Trophoblast cell (in vitro differentiated cells and primary cell): ENCODE data around the gene SMC3.

Experiments used
- DNase-seq, 2 donors: peaks; one replicate each; pipeline ENCODE4 v3.0.0-alpha.2; 2016
- H2AFZ ChIP-seq: 2 replicates; pipeline ENCODE4 v1.6.1; 2013; ENCODE audit warnings: low read length, moderate library complexity, mild to moderate bottlenecking; ENCODE audit not compliant: insufficient read depth, poor library complexity
- H2AK5ac ChIP-seq: 2 replicates; pipeline ENCODE4 v1.6.1; 2013; ENCODE audit warnings: mild to moderate bottlenecking, low read length
- H2BK120ac ChIP-seq: 2 replicates; pipeline ENCODE4 v1.6.1; 2013; ENCODE audit warnings: low read length, mild to moderate bottlenecking, moderate library complexity; ENCODE audit not compliant: insufficient read depth, poor library complexity
- H2BK12ac ChIP-seq: 2 replicates; pipeline ENCODE4 v1.6.1; 2013; ENCODE audit warnings: mild to moderate bottlenecking, low read length, moderate library complexity
- H2BK5ac ChIP-seq: 2 replicates; pipeline ENCODE4 v1.6.1; 2013; ENCODE audit warnings: low read length, low read depth, moderate library complexity, mild to moderate bottlenecking; ENCODE audit not compliant: poor library complexity
- H3K14ac ChIP-seq: 2 replicates; pipeline ENCODE4 v1.6.1; 2013; ENCODE audit warnings: mild to moderate bottlenecking, low read length
- H3K18ac ChIP-seq: 2 replicates; pipeline ENCODE4 v1.6.1; 2013; ENCODE audit warnings: mild to moderate bottlenecking, low read length
- H3K23ac ChIP-seq: 2 replicates; pipeline ENCODE4 v1.6.1; 2013; ENCODE audit warnings: low read length
- H3K27ac ChIP-seq: 2 replicates; pipeline ENCODE4 v1.5.1; 2013; ENCODE audit warnings: low read depth, mild to moderate bottlenecking, inconsistent platforms, low read length, moderate library complexity
- H3K27me3 ChIP-seq: 2 replicates; pipeline ENCODE4 v1.6.1; 2013; ENCODE audit warnings: inconsistent platforms, mild to moderate bottlenecking, low read length, moderate library complexity; ENCODE audit not compliant: insufficient read depth
- H3K36me3 ChIP-seq, 2 experiments: 1 replicate in 1 of 2; 2 replicates in 1 of 2; pipeline ENCODE4 v1.6.1; 2013; ENCODE audit warnings: low read length in 2 of 2, mild to moderate bottlenecking in 2 of 2, moderate library complexity in 1 of 2; ENCODE audit not compliant: insufficient read depth in 2 of 2, control insufficient read depth in 1 of 2
- H3K4ac ChIP-seq: 2 replicates; pipeline ENCODE4 v1.6.1; 2013; ENCODE audit warnings: low read depth, mild to moderate bottlenecking, low read length, moderate library complexity
- H3K4me1 ChIP-seq, 2 experiments: 1 replicate in 1 of 2; 2 replicates in 1 of 2; pipeline ENCODE4 v1.6.1; 2013; ENCODE audit warnings: low read length in 2 of 2, mild to moderate bottlenecking in 2 of 2, moderate library complexity in 1 of 2; ENCODE audit not compliant: insufficient read depth in 2 of 2, control insufficient read depth in 1 of 2
- H3K4me2 ChIP-seq: 2 replicates; pipeline ENCODE4 v1.6.1; 2013; ENCODE audit warnings: inconsistent platforms, mild to moderate bottlenecking, low read length, moderate library complexity
- H3K4me3 ChIP-seq: 2 replicates; pipeline ENCODE4 v1.5.1; 2013; ENCODE audit warnings: mild to moderate bottlenecking, low read depth, low read length, inconsistent platforms
- H3K79me1 ChIP-seq: one replicate; pipeline ENCODE4 v1.6.1; 2013; ENCODE audit warnings: low read length
- H3K79me2 ChIP-seq: 2 replicates; pipeline ENCODE4 v1.6.1; 2013; ENCODE audit warnings: low read length, mild to moderate bottlenecking; ENCODE audit not compliant: control insufficient read depth, insufficient read depth, poor library complexity
- H3K9ac ChIP-seq: 2 replicates; pipeline ENCODE4 v1.6.1; 2013; ENCODE audit warnings: mild to moderate bottlenecking, low read length
- H3K9me3 ChIP-seq: 2 replicates; pipeline ENCODE4 v1.6.1; 2013; ENCODE audit warnings: low read depth, mild to moderate bottlenecking, control low read depth, inconsistent platforms, low read length; ENCODE audit not compliant: insufficient read depth
- H4K12ac ChIP-seq: 2 replicates; pipeline ENCODE4 v1.6.1; 2013; ENCODE audit warnings: low read depth, mild to moderate bottlenecking, low read length, moderate library complexity
- H4K8ac ChIP-seq: 2 replicates; pipeline ENCODE4 v1.6.1; 2013; ENCODE audit warnings: low read depth, mild to moderate bottlenecking, low read length, moderate library complexity
- H4K91ac ChIP-seq: one replicate; pipeline ENCODE4 v1.6.1; 2013; ENCODE audit warnings: low read depth, mild to moderate bottlenecking, low read length, moderate library complexity
- WGBS: extraction: QIAGEN DNeasy Blood & Tissue Kit; methylation state at CpG from one replicate; pipeline ENCODE4 v1.1.7; 2013; ENCODE audit warnings: missing lambda C conversion rate; ENCODE audit not compliant: insufficient read length, insufficient coverage; ENCODE audit errors: extremely low coverage; 5-methylcytosine and 5-hydroxymethylcytosine counted together

Gene SMC3

GRCh38 chr10:110617425-110618229 lies 50.1 kb downstream of the SMC3 start:
- H3K4me2 ChIP-seq, result no peak overlapping the region
- H3K9me3 ChIP-seq, result no peaks in the 10 kb centered on the region
- no peaks in the 10 kb centered on the region for H3K79me2 ChIP-seq
- H3K27me3 ChIP-seq, result no peaks in the 10 kb centered on the region
- H4K12ac ChIP-seq, result no peak overlapping the region
- no peak overlapping the region for H2BK5ac ChIP-seq
- no peak overlapping the region for H3K14ac ChIP-seq
- no peak overlapping the region for H3K23ac ChIP-seq
- WGBS, result no CpG with 5 or more reads among the region's 7 CpGs
- no peak overlapping the region for H4K91ac ChIP-seq
- DNase-seq, result no peak
- H3K18ac ChIP-seq, result no peak overlapping the region
- no peaks in the 10 kb centered on the region for H3K4me1 ChIP-seq
- H3K9ac ChIP-seq, result no peak overlapping the region
- H3K36me3 ChIP-seq, result no peaks in the 10 kb centered on the region
- no peak overlapping the region for H2AK5ac ChIP-seq
- no peak overlapping the region for H4K8ac ChIP-seq
- H2BK12ac ChIP-seq, result no peak overlapping the region
- no peak overlapping the region for H3K27ac ChIP-seq
- no peak overlapping the region for H2BK120ac ChIP-seq
- no peak overlapping the region for H3K4ac ChIP-seq
- H3K4me3 ChIP-seq, result no peak overlapping the region
- no peak overlapping the region for H2AFZ ChIP-seq
- H3K79me1 ChIP-seq, result no peaks in the 10 kb centered on the region

DNA sequence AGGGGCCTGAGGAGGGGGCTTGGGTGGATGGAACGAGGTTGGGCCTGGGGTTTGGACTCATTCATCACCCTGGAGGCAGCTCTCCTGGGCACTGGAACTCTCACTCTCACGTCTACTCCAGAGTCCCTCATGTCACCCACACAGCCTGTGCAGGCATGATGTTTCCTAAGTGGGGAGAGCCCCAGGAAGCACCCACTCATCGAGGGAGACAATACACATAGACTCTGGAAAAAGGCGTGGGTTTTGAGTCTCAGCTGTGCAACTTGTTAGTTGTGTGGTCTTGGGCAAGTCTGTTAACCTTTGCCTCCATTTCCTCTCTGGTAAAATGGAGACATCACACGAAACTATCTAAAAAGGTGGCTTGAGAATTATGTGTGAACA lies 50.7 kb downstream of the SMC3 start:
- Histone ChIP-seq H2AFZ (no peak overlapping the region), H3K4me2 (no peak overlapping the region), H2BK5ac (no peak overlapping the region), H3K18ac (no peak overlapping the region), H4K12ac (no peak overlapping the region), H3K79me1 (no peaks in the 10 kb centered on the region), H4K91ac (no peak overlapping the region), H2BK12ac (no peak overlapping the region), H3K9me3 (no peaks in the 10 kb centered on the region), H3K27ac (no peak overlapping the region), H3K36me3 (no peaks in the 10 kb centered on the region), H2BK120ac (no peak overlapping the region), H3K4ac (no peak overlapping the region), H3K14ac (no peak overlapping the region), H3K23ac (no peak overlapping the region), H4K8ac (no peak overlapping the region), H3K79me2 (no peaks in the 10 kb centered on the region), H3K4me3 (no peak overlapping the region), H3K4me1 (no peaks in the 10 kb centered on the region), H3K9ac (no peak overlapping the region), H3K27me3 (no peaks in the 10 kb centered on the region), H2AK5ac (no peak overlapping the region)
- no peak for DNase-seq
- no CpG with 5 or more reads among the region's 5 CpGs for WGBS

DNA sequence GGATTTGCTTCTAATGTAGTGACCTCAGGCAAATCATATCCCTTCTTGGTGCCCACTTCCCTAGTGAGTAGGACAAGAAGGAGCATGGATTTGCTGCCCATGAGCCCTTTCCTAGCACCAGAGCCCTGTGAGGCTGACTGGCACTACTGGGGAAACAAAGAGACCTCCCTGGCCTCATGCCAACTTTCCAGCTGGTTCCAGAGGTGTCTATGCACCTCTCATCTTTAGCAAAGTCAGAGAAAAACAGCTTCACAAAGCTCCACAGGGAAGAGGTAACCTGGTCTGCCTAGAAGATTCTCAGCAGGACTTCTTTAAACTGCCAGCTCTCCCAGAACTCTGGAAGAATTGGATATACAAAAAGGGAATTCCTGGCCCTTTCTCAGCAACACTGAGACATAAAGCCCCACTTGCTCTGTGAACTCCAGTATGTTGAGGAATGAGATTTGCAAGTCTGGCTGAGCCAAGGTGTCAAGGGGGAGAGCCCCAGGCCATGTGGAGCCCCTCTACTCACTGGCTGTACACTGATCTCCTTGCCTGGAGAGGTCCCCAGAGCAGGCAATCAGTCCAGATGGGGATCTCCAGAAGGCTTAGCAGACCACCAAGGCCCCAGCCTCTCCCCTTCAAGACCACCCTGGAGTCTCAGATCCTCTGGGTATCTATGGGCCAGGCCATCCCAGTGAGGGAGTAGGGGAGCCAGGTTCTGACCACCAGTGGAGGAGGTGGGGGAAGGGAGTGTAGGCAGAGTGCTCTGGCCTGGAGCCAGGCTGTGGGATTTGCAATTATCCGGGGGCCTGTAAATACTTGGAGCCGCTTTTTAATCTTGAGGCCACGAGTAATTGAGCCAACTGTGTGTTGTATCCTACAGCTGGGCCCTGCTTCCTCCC lies 52.3 kb downstream of the SMC3 start:
- Histone ChIP-seq H4K91ac (no peak overlapping the region), H2BK120ac (no peak overlapping the region), H3K9me3 (no peaks in the 10 kb centered on the region), H2BK12ac (no peak overlapping the region), H2AFZ (no peak overlapping the region), H3K4me3 (no peak overlapping the region), H3K4ac (no peak overlapping the region), H3K4me1 (no peaks in the 10 kb centered on the region), H4K8ac (no peak overlapping the region), H3K4me2 (no peak overlapping the region), H3K14ac (no peak overlapping the region), H3K79me1 (no peaks in the 10 kb centered on the region), H3K18ac (no peak overlapping the region), H4K12ac (no peak overlapping the region), H3K27me3 (no peaks in the 10 kb centered on the region), H2BK5ac (no peak overlapping the region), H2AK5ac (no peak overlapping the region), H3K27ac (no peak overlapping the region), H3K79me2 (no peaks in the 10 kb centered on the region), H3K9ac (no peak overlapping the region), H3K36me3 (no peaks in the 10 kb centered on the region), H3K23ac (no peak overlapping the region)
- DNase-seq, result no peak
- no CpG with 5 or more reads among the region's 3 CpGs for WGBS

- Histone ChIP-seq H4K8ac (no peak overlapping the region), H4K91ac (no peak overlapping the region), H2AK5ac (no peak overlapping the region), H2BK12ac (no peak overlapping the region), H3K14ac (no peak overlapping the region), H3K18ac (no peak overlapping the region), H3K27me3 (no peaks in the 10 kb centered on the region), H2BK5ac (no peak overlapping the region), H3K23ac (no peak overlapping the region), H2BK120ac (no peak overlapping the region), H3K27ac (no peak overlapping the region), H3K9me3 (no peaks in the 10 kb centered on the region), H3K79me2 (no peaks in the 10 kb centered on the region), H3K4me2 (no peak overlapping the region), H3K4me3 (no peak overlapping the region), H3K9ac (no peak overlapping the region), H3K4me1 (no peaks in the 10 kb centered on the region), H2AFZ (no peak overlapping the region), H4K12ac (no peak overlapping the region), H3K36me3 (no peaks in the 10 kb centered on the region), H3K79me1 (no peaks in the 10 kb centered on the region), H3K4ac (no peak overlapping the region)
- WGBS, result no CpG with 5 or more reads among the region's 2 CpGs
- DNase-seq, result no peak
Measured at GRCh38 chr10:110620398-110620719, 52.9 kb downstream of the SMC3 start.
